Left lobe of liver (tissue), 2 donors: Measurements from ENCODE around the gene C1QTNF12. TPM values are rescaled to one million over a fixed set of nuclear protein-coding genes. Genes with fewer than 3 reads are reported as not detected.
A peak's percentile ranks its signal among the peaks of the same experiment; 100 is the strongest.

Experiments used
- ATAC-seq: fragments of 200-7000 bp; cut with Tn5 transposase; one replicate; pipeline ENCODE4 v1.9.1; 2020; ENCODE audit warnings: mild to moderate bottlenecking, moderate library complexity
- DNase-seq: peaks from one replicate; pipeline ENCODE4 v3.0.0-alpha.2; 2020; ENCODE audit warnings: low spot score
- total RNA-seq: library from RNA; stranded (reverse); gene quantifications from one replicate; pipeline ENCODE4 v1.2.1, GENCODE V29; 2021
- donor health status: DM: no; HTN: no; CAD: no; lungs with moderate emphysema.
- donor health status: DM: no; HTN: yes; CAD: no.

C1QTNF12 gene
- total RNA-seq, 1 donor from 2014 or later: 3.5 TPM

- ATAC-seq (no peak), DNase-seq (no peak)
Observed at GRCh38 chr1:1216770-1217620, 29.5 kb downstream of the C1QTNF12 start.

- ATAC-seq: peak; percentile 8
- DNase-seq: no peak
Observed at GRCh38 chr1:1215881-1216605, 30.5 kb downstream of the C1QTNF12 start.

DNA sequence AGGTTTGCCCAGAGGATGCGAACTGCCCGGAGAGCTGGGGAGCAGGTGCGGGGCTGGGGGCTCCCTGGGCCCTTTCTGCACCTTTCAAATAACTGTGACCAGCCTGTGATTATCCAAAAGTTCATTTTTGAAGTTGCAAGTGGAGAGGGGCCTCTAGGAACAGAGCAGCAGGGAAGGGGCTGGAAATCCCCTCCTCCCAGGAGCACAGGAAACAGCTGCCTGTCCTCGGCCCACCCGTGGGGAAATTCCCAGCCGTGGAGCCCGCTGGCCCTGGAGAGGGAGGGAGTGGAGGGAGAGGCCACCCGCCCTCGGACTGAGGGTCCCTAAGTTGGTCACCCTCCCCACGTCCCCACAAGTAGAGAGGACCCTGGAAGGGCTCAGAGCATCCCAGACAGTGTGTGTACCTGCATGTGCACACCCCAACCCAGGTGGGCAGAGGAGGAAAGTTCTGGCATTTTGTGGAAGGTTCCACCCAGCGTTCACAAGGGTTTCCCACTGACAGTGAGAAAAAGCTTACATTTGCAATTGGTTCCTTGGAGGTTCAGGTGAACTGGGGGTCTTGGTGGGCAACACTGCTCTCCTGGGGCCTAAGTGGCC is 31.3 kb downstream of the C1QTNF12 start:
- DNase-seq: no peak
- no peak for ATAC-seq

- ATAC-seq (peak; percentile 31), DNase-seq (no peak)
Observed at GRCh38 chr1:1213345-1214265, 32.9 kb downstream of the C1QTNF12 start, which contains the start of gene TNFRSF4. TSS of gene TNFRSF4 (minus strand) at chr1:1214153. CDS start at chr1:1214127, 26 bp downstream.

DNA sequence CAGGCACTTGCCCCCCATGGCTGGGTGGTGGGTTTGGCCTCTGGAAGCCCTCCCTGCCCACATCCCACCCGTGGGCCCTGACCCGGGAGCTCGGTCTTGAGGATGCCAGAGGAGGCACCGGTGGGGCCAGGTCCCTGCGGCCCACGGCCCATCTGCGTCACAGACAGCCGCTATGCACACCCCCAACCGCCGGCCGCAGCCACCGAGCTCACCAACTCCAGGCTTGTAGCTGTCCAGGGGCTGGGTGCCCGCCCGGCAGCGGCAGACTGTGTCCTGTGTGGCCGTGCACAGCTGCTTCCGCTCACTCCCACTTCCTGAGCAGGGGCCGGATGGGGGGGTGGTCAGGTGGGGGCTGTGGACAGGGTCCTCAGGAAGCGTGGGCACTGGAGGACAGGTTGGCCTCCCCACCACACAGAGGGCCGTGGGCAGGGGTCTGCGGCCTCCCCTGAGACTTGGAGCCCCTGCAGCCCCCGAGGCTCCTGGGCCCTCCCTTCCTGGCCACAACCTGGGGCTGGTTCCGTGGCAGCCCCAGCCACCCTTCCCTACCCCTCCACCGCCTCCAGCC is 33.7 kb downstream of the C1QTNF12 start:
- no peak for DNase-seq

GRCh38 chr1:1211541-1212441 is 34.7 kb downstream of the C1QTNF12 start:
- no peak for ATAC-seq

More for the DNA sequence above, 33.7 kb downstream of the C1QTNF12 start:
- peak; percentile 25 for ATAC-seq

DNA sequence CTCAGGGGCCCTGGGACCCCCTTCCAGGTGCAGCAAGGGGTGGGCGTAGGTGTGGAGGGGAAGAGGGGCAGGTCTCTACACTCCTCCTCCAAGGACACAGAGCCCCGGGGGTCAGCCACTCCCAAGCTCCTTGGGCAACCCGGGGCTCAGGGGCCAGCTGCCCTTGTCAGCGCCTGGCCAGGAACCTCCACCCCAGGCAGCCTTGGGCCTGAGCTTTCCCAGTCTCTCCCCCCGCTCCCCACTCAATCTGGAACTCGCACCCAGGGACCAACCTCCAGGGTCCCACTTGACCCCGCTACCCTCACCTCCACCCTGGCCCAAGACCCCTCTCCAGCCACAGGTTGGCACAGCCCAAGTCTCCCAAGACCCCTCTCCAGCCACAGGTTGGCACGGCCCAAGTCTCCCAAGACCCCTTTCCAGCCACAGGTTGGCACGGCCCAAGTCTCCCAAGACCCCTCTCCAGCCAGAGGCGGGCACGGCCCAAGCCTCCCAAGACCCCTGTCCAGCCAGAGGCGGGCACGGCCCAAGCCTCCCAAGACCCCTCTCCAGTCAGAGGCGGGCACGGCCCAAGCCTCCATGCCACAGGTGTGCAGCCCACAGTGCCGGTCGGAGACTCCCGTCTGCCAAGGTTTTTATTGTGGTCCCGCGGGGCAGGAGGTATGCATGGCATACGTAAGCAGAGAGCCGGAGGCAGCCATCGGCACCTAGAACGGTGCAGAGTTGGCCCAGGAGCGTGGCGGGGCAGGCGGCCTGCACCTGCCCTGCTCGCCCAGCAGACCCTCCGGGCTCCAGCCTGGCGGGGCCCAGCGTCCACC is 35.6 kb downstream of the C1QTNF12 start:
- no peak for ATAC-seq
- no peak for DNase-seq

More at GRCh38 chr1:1211541-1212441, 34.7 kb downstream of the C1QTNF12 start:
- DNase-seq: no peak

DNA sequence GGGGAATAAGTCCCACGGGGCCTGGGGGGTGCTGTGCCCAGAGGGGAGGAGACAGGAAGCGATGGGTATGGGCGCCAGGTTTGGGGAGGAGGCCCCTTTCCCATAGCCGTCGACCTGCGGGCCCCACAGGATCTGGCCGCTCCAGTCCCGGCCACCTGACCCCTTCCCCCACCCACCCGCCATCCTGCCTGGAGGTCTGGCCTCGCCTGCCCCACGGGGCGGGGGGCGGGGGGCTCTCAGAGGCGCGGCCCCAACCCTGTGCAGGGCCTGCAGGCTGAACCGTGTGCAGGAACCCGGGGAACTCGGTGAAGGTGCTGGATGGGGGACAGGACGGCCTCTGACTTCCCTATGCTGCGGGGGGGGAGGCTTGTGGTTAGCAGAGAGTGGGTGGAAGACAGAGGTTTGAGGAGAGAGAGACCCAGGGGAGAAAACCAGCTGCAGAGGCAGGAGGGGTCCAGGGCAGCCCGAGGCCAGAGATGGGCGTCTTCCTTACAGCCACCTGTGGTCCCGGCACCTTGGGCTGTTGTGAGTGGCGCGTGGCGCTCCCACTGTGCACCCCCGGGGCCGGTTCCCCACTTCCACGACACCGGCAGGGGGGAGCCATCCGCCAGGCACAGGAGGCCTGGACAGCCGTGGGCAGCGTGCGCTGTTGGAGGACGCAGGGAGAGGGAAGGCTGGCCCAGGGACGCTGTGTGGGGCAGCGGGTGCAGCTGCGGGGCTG is 37.6 kb downstream of the C1QTNF12 start:
- ATAC-seq: no peak
- DNase-seq: no peak

DNA sequence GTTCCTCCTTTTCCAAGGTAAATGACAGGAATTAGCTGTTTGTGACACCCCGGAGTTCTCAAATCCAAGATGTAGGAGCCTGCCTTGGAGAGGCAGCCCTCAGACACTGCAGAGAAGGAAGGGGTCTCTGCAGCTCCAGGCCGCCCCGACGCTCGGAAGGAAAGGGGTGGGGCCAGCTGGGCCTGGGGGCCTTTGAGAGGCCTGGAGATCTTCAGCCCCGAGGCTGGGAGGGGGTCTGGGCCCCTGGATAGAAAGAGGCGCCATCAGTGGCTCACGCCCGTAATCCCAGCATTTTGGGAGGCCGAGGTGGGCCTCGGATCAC is 39.0 kb downstream of the C1QTNF12 start:
- no peak for DNase-seq
- ATAC-seq: no peak

- ATAC-seq (no peak), DNase-seq (no peak)
Observed at GRCh38 chr1:1206966-1207531, 39.5 kb downstream of the C1QTNF12 start.

GRCh38 chr1:1206376-1206965 is 40.1 kb downstream of the C1QTNF12 start, which contains the start of gene TNFRSF18:
TSS of gene TNFRSF18 (minus strand) at chr1:1206592. CDS start at chr1:1206571, 21 bp downstream.
- DNase-seq (no peak), ATAC-seq (peak; percentile 58)

DNA sequence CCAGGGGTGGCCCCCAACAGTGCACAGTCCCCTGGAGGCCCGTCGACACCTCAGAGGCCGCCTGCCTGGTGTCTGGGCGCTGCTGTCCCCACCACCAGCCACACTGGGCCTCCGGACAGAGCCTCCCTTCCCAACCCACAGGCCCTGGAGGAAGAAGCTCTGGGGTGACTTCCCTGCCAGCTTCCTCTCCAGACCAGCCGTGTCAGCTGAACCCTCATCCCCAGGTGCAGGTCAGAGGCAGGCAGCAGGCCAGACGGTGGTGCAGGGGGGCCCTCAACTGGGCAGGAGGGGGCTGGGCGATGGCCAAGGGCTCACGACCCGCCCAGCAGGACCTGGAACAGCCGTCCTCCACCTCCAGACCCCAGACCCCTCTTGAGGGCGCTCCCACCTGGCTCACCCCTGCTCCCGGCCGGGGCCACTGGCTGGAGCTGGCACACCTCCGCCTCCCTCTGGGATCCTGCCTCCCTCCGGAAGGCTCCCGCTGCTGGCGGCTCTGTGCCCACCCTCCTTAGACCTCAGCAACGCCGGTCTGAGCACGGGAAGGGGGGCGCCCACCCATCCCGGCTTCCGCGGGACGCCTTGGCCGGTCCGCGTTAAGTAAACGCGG is 40.6 kb downstream of the C1QTNF12 start:
- DNase-seq (no peak), ATAC-seq (no peak)

GRCh38 chr1:1204998-1205768 is 41.3 kb downstream of the C1QTNF12 start:
- DNase-seq: no peak
- no peak for ATAC-seq

DNA sequence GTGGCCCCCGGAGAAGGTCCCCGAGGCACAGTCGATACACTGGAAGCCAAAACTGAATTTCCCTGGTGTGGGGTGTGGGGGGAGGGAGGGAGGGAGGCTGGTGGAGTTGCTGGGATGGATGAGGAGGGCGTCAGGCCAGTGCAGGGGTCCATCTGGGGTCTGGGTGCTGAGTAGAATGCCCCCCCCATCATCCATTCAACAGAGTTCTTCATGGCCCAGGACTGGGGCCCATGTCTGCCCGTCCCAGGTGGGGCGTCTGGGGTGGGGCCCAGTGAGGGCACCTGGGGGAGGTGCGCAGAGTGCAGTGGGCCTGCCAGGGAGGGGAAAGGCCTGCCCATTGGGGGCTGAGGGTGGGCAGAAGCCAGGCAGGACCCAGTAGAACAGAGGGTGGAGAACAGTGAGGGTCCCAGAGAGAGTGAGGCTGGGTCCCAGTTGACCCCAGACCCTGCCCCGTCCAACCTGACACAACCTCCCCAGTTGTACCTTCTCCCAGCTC is 42.0 kb downstream of the C1QTNF12 start:
- no peak for ATAC-seq
- no peak for DNase-seq
